Measurements from ENCODE around the gene LAMA2. TPM values are rescaled to one million over a fixed set of nuclear protein-coding genes. Genes with fewer than 3 reads are reported as not detected.

LAMA2 gene
- total RNA-seq, 1 donor from 2014 or later: 16.8 TPM

DNA sequence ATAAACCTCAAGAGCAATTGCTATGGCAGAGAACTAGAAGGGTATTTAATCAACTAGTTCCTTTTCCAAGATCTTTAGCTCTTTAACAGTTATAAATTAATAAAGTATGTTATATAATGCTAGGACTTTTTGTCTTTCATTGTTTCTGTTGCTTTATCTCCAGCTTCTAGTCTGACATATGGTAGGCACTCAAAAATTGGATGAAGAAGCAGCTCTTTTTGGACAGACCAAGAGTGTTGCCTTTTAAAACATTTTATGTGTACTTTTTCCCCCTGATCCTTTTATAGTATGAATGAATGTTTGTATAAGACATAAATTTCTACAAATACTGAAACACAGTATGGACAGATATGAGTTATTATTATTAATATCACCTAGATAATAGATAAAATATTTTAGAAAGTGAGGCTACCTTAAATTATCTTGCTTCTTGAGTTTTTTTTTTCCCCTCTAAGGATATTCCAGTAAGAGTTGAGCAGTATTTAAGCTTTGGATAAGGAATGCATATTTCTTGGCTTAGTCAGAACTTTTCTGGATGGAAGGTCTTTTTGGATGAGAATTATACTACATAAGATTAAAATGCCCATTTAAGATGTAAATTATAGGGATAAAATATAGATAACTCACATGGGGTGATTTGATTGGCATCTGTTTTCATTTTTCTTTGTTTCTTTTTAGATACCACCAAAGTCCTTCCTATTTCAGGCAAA is 16.6 kb downstream of the LAMA2 start:
- no peak for DNase-seq

DNA sequence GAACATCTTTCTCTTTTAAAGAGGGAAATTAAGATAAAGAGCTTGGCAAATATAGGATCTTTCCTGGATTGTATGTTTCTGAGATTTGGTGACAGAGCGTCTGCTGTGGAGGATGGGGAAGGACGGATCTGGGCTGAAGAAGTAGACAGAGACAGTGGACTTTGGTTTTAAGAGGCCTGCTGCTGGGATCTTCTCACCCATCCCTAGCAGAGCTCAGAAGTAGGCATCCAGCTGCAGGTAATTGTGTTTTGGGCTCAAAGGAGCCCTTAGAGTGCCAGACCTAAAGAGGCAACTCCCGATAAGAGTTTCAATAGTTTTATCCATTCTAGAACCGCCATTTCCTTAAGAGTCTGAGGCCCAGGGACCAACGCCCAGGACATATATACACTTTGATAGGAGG is 20.8 kb downstream of the LAMA2 start:
- DNase-seq: no peak

DNA sequence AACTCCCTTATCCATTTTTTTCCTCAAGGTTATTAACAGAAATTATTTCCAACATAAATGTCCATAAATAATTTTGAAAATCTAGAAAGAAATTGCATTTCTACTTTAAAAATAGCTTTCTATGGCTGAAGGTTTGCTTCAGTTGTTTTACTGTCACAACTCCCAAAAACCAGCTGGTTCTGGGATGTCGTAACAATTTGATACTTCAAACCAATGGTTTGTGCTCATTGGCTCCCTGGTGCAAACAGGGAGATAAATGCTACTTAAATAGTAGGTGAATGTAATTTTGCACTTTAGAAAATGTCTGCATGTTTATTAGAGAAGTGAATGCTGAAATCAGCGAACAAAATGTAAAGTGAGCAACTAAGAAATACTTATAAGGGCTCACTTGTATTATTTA is 31.1 kb downstream of the LAMA2 start:
- DNase-seq: no peak

DNA sequence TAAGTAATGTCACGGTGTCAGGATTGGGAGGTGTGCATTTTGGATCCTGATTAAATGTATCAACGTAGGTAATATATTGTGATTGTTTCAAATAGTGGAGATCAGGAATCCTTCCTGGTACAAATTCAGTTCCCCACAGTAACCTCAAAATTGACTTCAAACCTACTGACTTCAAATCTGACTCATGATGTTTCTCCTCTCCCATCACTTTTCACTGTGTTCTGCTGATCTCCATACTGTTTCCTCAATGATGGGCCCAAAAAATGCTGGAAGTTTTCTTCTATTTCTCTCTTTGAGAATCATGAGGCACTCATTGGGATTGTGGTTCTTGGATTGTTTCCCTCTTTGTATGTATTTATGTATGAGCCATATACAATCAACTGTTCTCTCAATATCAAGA is 35.9 kb downstream of the LAMA2 start:
- no peak for DNase-seq

DNA sequence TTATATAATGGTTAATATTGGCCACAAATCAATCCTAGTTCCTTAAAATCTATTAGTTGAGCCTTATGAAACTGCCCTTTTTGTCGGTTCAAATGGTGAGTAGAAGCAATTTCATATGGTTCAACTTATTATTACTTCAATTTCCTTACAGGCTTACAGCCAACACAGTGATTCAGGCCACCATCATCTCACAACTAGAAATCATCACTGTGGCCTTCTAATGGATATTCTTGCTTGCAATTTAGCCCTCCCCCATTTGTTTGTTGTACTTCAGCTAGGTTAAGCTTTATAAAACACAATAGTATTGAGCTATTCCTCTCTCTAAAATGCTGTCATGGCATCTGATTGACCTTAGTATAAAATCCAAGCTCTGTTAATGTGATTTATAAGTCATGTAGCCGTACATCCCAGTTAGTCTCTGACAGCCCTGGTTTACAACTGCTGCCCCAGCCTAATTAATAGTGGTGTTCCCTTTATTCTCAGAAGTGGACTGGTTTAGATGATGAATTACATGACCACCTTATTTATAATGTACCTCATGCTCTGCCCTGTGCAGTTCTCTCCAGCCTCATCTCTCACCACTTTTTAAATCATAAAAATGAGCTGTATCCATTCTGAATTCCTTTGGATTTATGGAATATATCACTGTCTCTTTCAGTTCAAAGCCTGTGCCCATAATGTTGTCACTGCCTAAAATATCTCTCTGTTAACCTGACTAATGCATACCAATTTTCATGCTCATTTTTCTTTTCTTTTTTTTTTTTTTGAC is 36.7 kb downstream of the LAMA2 start:
- DNase-seq: no peak

DNA sequence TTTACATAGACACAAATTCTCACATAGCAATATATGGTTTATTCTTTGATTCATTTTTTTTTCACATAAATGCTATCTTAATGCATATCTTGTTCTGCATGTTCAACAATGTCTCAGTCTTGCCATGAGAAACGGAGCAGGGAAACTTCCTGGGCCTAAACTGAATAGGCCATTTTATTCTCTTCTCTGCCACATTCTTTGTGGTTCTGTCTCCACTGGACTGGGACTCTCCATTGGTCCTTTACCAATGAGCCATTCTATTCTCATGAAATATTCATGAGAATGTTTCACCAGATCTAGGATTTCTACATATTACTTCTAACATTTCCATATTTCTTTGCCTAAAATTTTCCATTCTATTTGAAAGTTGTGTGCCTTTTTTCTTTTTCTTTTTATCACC is 42.8 kb downstream of the LAMA2 start:
- no peak for DNase-seq

DNA sequence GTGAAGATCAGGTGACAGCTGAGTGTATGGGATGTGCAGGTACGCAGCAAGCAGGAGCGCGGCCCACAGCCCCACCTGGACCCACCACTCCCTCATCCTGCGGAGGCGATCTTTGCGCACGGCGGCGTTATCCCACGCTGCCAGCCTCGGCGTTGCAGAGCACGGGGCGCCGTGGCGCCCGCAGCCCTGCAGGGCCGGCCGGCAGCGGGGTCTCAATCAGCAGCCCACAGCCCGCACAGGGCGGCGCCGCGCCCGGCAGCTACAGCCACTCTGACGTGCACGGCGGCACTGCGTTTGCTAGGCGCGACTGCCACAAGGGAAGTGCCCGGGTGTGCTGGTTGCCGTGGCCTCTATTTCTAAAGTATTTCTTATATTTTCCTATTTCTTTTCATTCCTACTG is 46.9 kb downstream of the LAMA2 start:
- DNase-seq: no peak

DNA sequence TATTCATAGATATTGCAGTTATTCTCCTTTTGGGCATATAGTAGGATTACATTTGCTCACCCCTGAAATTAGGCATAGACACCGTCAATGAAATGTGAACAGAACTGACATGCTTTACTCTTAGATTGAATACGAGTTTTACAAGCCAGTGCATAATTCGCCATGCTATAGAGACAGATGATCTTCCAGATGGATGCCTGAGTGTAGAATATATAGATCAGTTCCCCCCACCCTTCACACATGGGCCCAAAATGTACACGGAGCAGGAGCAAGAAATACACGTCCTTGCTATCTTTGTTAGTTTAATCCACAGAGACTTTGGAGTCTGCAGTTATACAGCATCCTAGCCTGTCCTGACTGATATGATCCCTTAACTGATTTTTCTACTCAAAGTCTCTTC is 47.4 kb downstream of the LAMA2 start:
- no peak for DNase-seq

DNA sequence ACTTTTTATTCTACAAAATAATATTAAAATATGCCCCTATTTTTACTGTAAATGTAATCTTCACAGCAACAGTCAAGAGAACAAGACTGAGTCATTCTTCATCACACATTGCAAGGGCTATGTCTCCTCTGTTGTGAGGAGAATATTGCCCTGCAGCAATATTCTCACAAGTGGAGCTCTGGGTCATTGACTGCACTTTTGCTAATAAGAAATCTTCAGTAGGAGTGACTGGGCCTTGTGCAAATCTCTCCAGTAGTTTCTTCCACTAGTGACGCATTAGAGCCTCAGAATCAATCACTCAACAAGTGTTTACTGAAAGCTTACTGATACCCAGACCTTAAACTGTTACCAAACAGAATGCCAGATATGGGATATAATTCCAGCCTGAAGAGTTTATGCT is 49.1 kb downstream of the LAMA2 start:
- DNase-seq: no peak

DNA sequence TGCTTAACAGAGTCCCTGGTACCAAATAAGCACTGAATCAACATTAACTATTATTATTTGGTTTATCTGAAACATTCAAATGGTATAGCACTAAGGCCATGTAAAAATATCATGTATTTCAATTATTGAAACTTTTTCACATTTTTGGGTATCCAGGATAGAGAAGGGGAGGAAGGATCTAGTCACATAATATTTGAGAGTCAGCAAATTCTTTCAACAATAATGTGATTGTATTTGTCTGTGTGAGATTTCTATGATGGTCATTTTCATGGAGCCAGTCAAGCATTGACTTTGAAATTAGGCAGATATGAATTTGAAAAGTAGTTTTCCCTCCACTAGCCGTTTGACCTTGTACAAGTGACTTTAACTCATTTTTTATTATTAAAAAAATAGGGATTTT is 67.9 kb downstream of the LAMA2 start:
- DNase-seq: no peak

DNA sequence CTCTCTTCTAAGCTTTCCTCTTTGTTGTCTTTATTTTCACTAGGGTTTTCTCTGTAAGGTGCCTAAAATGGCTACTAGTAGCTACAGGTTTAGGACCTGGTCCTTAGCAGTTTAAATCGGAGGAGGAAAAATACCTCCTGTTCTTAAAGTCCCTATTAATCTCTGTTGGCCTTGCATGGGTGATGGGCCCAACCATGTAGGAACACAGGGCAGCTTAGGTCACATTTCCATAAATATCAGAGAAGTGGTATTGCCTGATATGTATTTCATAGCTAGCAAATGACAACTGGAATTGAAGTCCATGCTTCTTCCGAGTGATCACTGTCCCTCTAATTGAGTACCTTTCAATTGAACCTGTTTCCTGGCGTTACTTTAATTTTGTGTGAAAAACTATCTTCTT is 70.0 kb downstream of the LAMA2 start:
- DNase-seq: no peak

DNA sequence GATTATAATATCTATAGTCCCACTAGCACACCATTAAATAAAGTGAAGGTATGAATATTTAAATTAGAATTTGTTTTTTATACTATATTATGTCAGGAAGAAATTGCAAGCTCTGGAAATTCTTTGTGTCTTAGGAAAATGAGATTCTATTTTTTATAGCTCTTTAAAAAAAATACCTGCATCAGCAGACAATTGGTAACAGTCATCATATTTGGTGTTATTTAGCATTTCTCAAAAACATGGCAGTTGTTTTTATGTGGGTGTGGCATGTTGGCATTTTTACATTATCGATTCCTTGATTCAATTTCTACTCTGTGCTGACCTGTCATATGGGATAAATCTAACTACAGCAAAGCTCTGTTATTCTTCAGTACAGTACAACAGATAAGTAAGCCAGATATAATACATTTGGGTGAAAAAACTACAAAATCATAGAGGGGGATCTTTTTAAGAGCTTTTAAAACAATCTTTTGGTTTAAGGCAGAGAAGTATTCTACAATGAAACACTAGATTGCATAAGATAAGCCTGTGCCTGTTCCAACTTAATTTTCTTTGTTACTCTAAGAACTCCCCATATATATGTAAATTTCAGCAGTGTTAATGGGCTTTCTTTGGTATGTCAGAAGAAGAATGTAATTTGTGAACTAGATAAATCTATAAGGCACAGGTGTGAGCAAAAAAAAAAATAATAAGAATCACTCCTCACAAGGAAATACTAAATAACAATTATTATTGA is 71.5 kb downstream of the LAMA2 start:
- no peak for DNase-seq

DNA sequence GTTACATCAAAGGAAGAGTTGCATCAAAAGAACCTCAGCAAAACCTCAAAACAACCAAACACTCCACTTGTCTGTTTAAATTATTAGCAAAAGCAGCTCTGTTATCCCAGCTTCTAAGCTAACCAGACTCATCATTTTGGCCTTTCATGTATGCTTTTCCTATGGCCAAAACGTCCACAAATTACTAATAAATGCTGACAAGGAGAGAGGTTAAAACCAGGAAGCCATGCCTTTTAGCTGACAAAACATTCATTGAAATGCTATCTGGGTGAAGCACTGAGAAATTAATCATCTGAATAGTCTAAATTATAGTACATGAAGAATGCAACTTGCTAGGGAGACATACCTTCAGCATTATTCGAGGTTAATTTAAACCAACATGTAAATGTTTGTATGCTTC is 80.6 kb downstream of the LAMA2 start:
- DNase-seq: no peak

DNA sequence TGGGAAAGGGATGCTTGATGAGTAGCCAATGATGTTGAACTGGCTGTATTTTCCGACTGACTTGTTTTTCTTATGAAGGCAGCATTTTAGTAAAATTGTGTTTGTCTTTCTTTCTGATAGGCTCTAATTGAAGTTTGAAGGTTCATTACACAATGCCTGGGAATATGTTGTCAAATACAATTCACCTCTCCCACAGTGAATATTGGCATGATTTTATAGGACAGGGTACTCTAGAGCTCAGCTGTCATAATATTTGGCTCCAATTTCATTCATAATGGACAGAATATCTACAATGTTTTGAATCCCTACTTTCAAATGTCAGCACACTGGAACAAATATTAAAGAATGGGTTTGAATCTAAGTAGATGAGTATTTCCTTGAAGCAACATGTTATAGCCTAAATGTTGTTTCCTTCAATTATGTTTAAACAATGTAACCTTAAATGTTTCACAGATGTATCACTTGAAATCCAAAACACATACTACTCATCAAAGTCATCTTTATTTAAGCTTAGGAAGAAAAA is 81.4 kb downstream of the LAMA2 start:
- DNase-seq: no peak

DNA sequence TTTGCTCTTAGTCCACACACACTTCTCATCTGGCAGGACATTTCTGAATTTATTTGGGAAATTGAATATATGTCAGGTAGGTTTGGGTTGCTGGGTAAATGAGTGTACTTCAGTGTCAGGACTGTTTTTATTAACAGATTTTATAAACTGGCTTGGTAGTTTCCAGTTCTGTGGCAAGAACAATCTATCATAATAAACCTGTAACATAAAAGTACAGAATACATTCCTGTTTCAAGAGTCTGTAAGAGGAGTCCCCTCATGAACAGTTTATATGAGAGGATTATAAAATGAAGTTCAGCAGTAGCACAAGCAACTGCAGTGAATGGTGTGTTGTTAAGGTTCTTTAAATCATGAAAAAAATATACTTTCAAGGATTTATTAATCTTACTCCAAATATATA is 81.8 kb downstream of the LAMA2 start:
- no peak for DNase-seq

DNA sequence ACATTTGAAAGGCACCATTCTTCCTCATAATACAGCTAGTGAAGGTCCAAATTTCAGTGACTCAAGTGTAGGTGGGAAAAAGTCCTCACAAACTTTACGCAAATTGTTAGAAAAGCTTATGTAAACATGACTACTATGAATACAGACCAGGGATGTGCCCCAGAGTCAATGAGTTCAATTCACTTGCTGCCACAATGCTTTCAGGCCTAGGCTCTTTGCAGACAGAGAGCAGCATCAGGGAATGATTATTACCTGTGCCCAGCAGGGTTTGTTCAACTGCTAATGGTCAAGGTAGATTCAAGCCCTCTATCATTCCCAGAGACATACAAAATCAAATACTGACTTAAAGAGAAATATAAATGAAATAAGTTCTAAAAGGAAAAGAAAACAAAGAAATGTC is 84.0 kb downstream of the LAMA2 start:
- DNase-seq: no peak

DNA sequence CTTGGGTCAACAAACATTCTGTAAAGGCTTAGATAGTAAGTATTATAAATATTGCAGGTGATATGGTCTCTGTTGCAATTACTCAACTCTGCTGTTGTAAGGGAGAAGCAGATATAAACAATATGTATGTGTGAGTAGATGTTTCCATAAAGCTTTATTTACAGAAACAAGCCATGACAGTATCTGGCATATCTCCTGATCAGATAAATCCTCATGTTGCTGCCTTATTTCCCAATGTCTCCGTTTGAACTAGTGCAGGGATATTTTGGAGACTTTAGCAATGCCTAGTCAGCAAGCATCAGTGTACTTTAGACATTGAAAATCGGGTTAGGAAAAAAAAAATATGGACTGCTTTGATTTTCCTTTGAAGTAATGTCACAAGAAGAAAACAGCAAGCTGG is 96.1 kb downstream of the LAMA2 start:
- no peak for DNase-seq

DNA sequence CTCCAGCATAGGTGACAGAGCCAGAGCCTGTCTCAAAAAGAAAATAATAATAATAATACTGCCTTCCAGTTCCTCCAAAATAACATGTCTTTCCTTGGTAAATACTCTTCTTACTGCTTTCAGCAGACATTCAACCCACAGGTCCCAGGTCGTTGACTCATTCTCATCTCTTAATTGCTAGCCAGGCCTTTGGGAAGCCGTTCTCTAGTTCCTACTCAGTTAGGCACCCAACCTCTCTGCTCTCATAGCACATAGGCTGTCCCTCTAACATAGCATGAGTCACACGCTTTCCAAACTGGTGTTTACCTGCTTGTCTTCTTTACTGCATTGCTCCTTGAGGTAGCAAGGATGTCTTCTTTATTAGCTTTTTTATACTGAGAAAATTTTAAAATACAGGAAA is 98.8 kb downstream of the LAMA2 start:
- DNase-seq: no peak

DNA sequence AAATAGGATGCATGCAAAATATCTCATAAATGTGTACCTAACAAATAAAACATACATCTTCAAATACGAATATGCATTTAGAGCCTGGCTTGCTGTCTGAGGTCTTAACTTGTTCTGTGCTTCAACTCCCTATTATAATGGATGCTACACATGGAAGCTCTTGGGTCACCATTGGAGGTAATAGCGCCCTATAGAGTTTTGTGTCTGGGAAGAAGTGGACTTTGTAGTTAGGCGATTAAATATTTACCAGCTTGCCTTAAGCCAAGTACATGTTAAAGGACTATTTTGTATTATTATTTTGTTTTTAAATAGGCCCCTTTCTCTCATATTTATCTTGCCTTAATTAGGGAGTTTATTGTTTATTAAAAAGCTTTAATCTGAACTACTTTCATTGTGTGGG is 107.4 kb downstream of the LAMA2 start:
- DNase-seq: no peak

DNA sequence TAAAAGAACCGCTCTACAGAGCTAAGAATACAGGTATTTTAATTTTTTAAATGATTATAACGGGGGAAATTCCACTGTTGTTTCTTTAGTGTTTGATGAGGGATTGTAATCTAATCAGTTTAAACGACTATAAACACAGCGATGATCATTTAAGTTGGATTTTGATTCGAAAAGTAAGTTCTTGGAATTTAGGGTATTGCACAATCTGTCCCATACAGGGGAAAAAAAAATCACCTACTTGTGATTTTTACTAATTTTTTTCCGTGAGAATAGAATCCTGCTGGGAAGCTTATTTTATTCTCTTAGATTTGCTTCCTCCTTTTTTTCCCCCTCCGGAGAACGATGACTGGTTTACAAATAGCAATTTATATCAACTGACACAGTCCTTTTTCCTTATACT is 108.0 kb downstream of the LAMA2 start:
- no peak for DNase-seq

DNA sequence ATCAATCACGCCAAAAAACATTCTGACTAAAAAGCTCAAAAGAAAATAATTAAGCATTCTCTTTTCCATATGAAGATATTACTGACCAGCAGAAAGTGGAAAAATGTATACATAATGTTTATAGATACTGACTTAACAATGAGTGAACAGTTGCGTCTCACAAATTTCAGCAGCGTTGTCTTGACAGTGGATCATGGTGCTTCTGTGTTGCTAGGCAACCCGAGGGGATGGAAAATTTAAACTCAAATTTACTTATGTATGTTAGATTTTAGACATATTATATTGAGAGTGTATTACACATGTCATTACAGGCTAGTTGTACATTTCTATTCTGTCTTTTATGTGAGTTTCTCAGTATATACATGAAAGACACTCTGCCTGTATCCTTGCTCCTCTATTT is 110.2 kb downstream of the LAMA2 start:
- DNase-seq: no peak

DNA sequence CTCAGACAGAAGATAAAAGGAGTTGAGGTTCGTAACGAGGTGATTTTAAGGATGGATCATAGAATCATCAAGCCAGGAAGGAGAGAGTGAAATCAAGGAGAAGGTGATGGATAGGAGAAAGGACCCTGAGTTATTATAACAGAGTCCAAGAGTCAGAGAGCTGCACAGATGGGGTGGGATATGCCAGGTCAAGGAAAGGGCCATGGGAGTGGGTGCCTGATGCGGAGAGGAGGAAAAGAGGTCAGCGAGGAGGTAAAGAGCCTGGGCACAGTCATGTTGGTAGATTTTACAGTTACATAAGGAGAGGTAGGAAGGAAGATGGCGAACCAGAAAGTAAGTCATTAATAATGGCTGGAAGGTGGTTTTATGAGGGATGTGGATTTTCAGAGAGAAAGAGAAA is 114.9 kb downstream of the LAMA2 start:
- no peak for DNase-seq

Data from occipital lobe (tissue), 2 donors.